GM18867 (cell line): ENCODE data around the gene ABCC5.

Experiments used
- ATAC-seq: cut with Tn5 transposase; IDR thresholded peaks from one replicate; pipeline ENCODE4 v1.9.1; 2021; ENCODE audit warnings: mild to moderate bottlenecking, moderate library complexity; ENCODE audit not compliant: unreplicated experiment

The ABCC5 gene

DNA sequence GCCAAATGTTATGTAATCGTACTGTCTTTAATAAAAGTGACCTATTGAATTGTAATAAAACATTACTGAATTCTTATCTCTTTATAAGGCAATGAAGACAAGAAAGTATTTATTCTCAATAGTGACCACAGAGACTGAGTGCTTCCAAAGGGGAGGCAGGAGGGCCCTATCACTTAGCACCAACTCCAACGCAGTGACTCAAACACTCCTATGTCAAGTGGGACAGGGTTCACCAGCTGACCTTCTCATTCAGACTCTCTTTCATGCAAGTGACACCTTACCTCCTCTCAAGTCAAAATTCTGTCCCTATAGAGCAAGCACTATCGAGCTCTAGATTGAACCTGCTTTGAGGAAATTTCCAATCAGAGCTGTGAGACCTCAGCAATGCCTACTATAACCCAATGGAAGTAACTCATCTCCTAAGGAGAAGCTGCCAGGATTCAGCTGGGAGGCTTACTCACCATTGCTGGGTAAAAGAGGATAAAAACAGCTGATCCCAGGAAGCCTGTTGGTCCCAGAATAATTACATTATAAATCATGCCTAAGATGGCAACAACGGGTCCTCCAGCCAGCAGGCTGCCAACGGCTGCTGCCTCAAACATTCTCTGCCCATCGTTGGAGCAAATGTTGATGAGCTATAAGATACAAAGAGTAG, 35.6 kb downstream of the ABCC5 start:
- no peak for ATAC-seq

DNA sequence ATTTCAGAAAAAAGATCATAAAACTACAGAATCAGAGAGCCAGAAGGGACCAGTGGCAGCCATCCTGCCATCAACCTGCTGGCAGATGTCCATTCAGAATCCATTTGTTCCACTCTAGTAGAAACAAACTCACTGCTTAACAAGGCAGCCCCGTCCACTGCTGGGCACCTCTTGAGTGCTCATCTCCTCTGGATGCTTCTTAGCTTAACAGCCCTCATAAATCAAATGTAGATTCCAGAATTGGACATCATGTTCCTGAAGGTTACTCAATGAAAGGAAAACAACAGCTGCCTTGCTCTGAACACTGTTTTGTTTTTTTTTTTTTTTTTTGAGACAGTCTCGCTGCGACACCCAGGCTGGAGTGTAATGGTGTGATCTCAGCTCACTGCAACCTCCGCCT, 37.3 kb downstream of the ABCC5 start:
- no peak for ATAC-seq

DNA sequence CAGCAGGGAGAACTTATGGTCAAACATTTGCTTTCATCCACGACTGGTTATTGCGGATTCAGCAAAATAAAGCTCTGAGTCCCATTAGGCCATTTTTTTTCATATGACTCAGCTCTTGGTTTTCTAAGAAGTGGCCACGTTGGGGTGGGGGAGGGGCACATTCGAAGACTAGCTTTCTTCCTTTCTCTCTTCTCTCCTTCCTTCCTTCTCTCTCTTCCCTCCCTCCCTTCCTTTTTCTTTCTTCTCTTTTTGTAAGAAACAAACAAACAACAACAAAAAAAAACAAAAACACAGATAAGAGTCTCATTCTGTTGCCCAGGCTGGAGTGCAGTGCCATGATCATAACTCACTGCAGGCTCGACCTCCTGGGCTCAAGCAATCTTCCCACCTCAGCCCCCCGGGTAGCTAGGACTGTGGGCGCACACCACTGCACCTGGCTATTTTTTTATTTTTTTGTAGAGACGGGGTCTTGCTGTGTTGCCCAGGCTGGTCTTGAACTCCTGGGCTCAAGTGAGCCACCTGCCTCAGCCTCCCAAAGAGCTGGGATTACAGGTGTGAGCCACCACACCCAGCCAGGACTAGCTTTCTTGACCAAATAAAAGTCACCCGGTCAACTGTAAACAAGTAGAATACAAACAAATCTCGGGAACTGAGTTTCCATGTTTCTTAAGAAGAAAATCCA, 41.6 kb downstream of the ABCC5 start:
- no peak for ATAC-seq

DNA sequence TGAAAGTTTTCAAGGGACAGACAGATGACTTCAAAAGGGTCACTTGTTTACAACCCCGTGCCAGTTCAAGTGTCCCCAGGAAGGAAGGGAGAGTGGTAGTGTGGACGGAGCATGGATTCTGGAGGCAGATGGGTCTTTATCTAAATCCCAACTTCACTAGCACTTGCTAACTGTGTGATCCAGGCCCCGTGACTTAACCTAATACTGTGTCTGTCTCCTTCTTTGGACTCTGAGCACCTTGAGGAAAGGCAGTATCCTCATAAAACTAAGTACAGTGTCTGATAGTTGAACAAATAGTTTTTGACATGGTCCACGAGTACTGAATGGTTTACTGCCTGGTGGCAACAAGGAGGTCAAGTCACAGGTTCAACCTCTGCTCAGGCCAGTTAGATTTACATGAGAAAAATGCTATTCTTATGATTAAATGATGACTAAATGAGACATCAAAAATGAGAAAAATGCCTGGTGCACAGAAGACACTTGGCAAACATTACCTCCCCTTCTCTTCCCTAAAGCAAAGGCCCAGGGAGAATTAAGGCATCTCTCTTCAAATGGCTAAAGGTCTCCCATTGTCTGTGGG, 48.9 kb downstream of the ABCC5 start:
- ATAC-seq: no peak

DNA sequence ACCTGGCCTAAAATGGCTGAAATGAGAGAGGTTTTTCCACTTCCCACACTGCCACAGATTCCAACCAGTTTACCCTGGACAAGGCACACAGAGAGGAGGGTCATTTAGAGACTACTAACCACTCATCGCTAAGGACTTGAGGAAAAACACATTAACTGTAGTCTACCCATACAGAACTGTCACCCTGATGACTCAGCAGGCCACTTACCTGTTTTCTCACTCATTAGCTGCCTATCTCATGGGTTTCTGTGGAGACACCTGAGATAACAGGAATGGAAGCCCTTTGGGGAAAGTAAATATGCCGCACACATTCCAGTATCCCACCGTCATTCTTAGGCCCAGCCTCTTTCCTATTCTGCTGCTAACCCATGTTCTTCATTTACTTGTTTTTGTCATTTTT, 50.0 kb downstream of the ABCC5 start:
- ATAC-seq: no peak

DNA sequence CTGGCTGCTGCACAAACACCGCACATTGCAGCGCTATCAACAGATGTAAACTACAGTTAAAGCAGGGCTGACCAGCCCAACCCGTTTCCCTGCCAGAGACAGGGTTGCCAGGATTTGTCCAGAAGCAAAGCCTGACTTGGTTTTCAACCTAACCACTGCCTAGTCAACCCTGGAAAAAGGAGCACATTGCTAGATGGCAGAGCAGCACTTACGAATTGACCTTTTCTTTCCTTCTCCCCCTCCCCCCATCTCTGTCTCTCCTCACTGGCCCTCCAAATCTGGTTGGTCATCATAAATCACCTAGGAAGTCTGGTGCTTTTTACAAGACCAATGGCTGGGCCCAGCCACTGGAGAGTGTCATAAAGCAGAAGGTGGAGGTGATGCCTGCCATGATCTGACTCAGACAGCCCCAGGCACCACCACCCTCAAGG, 51.3 kb downstream of the ABCC5 start:
- no peak for ATAC-seq

DNA sequence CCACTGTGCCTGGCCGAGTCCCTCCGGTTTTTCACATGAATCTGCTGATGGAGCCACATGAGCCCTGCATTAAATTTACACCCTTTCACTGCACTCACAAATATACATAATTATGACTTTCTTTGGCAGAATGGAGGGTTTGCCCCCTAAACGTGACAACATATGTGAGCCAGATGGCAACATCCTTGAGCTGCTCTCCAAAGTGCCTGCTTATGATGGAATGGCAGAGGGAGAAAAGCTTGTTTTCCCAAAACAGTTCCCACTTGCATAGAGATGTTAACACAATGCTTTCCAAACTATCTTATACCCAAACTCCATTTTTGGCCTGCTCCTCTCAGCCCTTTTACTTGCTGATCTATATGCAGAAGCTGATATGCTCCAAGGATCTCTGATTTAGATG, 54.9 kb downstream of the ABCC5 start:
- ATAC-seq: no peak

DNA sequence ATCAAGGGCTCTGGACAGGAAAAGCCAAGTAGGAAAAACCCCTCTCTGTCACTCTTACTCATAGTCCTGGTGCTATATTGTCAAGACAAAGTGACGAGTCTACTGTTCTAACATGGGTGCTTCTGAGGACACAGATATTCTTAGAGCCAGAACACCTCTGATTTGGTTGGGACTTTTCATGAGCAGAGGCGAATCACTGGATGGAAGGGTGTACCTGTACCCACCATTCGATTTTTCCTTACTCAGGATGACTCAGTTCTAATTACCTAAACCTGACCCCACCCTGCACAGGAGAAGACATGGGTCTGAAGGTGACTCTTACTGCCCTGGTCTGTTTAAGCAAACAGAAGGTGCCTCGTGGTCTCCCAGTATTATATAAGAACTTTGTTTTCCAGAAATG, 58.5 kb downstream of the ABCC5 start:
- ATAC-seq: no peak

DNA sequence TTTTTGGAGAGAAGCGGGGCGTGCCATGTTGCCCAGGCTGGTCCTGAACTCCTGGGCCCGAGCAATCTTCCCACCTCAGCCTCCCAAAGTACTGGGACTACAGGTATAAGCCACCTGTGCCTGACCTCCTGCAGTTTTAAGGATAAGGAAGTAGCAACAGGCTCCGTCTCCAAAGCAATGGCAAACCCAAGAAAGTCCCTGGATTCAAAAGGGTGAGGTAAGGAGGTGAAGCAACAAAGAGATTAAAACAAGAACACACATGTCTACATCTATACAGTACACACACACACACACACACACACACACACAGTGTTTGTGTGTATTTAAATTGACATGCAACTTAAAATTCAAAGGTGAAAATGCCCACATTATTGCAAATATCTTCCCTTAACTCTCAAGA, 58.9 kb downstream of the ABCC5 start:
- ATAC-seq: no peak

DNA sequence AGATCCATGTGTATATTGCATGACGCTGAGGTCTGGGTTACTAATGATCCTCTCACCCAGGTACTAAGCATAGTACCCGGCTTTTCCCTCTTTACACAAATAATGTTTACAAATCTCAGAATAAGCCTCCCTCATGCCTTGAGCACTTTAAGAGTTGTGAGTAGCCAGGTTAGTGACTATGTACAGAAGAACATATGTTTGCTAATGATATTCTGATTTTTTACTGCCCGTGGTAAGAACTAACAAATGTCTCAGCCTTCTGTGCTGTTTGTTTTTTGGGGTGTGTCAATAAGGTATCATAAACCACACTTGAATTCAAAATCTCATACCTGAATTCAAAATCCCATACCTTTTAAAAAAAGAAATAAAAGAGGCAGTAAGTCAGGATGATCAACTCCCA, 59.5 kb downstream of the ABCC5 start:
- ATAC-seq: no peak

DNA sequence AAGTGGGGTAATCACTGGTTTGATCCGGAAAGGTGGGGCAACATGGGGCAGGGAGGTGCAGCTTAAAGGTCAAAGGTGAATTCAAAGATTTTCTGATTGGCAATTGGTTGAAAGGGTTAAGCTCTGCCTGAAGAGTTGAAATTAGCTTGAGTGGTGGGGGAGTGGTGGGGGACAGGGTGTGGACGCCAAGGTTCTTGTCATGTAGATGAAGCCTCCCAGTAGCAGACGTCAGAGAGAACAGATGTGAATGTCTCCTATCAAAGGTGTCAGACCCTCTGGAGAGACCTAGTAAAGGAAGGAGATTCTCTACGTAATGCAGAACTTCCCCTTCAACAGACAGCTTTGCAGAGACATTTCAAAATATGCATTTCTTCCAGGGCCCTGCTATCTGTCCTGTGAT, 62.8 kb downstream of the ABCC5 start:
- ATAC-seq: no peak

DNA sequence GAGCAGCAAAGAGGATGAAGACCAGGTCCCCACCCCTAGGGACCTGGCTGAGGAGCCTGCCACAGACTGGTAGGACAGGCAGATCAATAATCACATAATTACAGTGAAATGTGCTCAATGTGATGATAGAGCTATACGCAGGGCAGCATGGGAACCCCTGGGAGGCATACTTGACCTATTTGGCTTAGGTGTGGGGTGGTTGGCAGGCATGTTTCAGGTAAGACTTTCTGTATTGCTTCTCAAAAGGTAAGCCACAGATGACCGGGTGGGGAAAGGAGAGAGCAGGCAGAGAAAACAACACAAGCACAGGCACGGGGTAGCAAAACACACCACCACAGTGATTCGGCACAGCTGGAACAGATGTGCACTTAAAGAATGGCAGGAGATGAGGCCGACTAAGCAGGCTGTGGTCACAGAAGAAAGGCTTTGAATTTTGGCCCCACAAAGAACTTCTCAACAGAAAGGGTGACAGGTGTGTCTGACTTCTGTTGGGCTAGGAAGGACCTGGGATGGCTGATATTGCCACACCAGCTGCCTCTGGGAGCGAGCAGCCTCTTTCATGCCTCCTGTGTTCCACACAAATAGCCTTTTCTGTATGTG, 64.1 kb downstream of the ABCC5 start:
- ATAC-seq: no peak

DNA sequence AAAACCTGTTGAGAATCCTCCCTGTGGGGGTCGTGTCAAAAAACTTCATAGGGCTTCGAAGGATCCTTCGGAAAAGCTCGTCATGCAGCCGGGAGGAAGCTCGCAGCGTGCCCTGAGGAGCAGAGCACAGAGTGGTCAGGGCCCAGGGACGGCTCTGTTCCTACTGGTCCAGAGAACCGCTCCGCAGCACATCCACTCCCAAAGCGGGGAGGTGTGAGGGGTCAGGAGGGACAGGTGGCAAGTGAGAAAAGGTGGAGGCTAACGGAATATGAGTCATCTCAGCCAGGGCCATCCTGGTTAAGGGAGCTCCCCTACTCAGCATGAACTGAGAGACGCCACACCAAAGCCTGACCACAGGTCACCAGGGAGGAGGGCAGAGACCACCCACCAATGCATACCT, 66.2 kb downstream of the ABCC5 start:
- ATAC-seq: no peak

DNA sequence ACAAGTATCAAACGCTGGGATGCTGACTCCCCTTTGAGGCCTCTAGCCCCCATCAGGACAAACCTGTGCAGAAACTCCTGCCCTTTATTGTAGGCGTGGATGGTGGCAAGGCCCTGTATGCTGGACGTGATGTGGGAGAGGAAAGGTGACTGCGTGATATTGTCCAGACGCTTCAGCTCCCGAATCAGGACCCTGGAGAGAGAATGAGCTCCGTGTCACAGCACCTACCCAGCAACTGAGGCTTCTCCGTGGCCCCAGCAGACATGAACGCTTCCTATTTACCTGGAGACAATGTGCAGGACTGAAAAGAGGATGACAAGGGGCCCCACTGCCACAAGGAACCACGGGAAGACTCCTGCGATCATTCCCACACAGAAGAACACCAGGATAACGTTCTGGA, 68.0 kb downstream of the ABCC5 start:
- ATAC-seq: no peak

DNA sequence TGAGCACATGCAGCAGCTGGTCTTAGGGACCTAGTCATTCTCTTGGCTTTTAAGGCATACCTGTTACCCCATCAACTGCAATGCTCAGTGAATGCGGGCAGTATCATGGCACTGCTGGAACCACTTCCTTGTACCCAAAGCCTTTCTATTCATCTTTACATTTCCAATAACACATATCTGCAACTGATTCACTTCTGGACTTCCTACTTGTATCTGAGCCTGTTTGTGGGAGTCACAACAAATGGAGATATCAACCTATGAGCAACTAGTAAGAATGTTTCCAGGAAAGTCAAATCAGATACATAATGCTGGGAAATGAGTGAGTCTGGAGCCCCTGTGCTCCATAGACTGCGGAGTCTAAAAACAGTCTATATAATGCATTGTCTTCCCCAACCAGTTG, 71.6 kb downstream of the ABCC5 start:
- ATAC-seq: no peak

DNA sequence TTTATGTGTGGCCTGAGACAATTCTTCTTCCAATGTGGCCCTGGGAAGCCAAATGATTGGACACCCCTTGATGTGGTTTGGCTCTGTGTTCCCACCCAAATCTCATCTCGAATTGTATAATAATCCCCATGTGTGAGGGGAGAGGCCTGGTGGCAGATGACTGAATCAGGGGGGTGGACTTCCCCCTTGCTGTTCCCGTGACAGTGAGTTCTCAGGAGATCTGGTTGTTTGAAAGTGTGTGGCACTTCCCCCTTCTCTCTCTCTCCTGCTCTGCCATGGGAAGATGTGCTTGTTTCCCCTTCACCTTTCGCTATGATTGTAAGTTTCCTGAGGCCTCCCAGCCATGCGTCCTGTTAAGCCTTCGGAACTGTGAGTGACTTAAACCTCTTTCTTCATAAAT, 72.9 kb downstream of the ABCC5 start:
- ATAC-seq: no peak

DNA sequence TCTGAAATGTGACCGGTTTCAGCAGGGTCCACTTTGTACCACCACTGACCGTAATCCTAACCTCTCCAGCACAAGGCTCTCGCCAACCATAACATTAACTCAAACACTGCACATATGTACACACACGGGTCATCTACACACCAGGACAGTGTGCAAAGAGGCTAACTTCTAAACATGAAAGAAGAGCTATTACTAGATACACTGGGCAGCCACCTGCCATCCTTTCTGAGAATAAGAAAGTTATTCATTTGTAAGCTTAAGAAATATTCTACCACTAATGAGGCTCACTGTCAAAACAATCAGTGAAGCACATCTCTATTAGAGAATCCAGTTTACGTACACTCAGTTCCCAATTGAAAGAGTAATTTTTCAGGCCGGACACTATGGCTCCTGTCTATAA, 73.9 kb downstream of the ABCC5 start:
- ATAC-seq: no peak

DNA sequence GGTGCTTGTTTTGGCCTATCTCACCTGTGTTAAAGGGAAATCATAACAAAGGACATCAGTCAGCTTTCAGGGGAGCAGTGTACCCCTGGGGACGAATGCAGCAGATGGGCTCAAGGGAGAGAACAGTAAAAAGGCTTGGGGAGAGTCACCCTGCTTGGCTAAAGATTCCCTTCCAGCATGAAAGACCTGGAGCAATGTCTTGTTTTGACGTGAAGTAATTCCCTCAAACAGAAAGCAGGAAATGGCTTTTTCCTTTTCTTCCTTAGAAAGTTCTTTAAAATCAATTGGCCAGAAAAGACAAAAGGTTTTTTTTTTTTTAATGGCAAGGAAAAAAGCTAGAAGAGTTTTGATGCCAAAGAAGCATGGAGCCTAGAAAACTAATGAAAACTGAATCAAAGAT, 76.5 kb downstream of the ABCC5 start:
- no peak for ATAC-seq

DNA sequence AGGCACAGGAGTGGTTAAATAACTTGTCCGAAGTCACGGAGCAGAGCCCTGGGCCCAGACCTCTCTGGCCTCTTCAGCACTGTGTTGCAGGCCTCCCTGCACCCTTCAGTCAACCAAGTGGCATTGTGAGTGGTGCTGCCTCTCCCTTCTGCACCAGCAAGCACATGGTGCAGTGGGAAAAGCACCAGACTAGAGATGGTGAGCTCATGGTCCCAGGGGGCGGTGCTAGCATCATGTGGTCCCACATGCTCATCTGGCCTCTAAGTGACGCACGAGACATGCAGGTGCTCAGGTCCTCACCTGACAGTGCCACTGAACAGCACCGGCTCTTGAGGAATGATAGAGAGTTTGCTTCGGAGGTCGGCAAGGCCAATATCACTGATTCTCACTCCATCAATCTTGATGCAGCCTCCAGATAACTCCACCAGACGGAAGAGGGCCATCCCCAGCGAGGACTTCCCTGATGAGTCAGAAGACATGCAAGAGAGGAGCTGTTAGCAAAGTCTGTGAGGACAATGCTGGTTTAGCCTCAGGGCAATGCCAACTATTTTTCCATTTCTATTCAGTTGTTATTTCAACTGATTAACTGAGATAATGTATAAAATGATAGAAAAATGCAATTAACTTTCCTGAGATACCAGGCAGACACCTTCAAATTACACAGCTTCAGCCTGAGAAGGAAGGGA, 79.9 kb downstream of the ABCC5 start:
- no peak for ATAC-seq

DNA sequence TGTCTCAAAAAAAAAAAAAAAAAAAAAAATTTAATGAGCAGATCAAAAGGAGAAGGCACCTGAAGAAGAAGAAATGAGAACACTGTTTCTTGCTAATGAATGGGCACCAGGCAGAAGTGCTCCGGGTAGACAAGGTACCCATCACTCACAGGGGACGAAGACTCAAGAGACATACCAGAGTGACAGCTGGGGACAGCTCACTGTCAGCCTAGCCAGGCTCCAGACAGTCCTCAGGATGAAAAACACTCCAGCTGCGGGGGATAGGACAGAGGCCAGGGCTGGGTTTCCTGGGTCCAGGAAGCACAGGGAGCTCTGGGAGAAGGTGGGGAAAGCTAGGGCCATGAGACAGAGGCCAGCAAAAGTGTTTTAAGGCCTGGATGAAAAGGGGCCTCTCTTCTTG, 84.5 kb downstream of the ABCC5 start:
- no peak for ATAC-seq

DNA sequence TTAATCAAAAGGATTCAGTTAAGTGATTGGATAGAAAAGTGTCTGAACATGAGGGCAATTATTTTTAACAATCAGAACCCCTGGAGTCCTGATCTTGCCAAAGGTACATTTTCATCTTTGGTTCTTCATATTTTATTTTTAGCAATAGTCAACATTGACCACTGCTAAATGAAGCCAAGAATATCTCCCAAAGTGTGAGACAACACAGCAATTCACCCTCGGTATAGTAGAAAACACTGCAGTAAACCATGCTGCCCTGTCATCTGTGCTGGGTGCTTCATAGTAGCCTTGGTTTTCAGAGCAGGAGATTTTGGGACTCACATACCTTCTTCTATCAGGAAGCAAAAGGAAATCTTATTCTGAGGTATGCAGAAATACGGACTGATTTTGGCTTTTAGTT, 85.8 kb downstream of the ABCC5 start:
- no peak for ATAC-seq

DNA sequence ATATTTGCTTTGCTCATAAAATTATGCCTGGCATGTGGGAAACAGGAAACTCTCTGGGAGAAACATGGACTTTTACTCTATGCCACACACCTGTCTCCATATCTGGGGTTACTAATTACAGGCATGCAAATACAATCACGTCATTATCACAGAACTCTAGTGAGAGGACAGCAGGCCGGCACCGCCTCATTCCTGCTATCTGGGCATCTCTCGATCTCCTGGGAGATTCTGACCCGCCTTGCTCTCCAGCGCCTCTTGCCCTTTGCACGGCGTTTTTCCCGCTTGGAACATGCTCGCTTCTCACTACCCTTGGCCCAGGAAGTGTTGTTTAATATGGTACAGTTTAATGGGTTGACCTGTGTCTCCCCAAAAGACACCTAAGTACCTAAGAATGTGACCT, 87.6 kb downstream of the ABCC5 start:
- no peak for ATAC-seq
